AML-193 (cell line): Measurements from ENCODE around the gene MILR1.
A peak's percentile ranks its signal among the peaks of the same experiment; 100 is the strongest.
"Not testable (repeated sequence)": the region's sequence is repeated elsewhere in the genome, so short reads cannot be mapped to it uniquely, and the experiment has no call there.

ENCODE experiments used
- DNase-seq, 2 experiments: peaks; one replicate each; lab custom pipeline; 2025; lab: John Stamatoyannopoulos, UW

MILR1 gene

DNA sequence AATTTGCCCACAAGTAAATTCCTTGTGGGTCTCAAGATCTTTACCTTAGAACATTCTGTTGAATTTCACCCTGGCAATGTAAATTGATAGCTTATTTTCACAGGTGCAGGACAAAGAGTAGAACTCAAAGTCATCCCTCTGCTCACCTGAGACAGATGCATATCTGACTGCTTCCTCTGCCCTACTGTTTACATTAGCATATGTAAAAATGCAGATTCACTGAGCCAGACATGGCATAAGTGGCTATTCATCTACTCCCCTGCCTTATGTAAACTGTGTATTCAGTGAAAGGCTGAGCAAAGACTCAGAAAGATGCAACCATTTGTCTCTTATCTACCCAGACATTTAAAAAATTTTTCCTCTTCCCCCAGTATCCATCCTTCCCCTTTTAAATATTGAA lies 22.3 kb upstream of the MILR1 start:
- DNase-seq, result no peak

DNA sequence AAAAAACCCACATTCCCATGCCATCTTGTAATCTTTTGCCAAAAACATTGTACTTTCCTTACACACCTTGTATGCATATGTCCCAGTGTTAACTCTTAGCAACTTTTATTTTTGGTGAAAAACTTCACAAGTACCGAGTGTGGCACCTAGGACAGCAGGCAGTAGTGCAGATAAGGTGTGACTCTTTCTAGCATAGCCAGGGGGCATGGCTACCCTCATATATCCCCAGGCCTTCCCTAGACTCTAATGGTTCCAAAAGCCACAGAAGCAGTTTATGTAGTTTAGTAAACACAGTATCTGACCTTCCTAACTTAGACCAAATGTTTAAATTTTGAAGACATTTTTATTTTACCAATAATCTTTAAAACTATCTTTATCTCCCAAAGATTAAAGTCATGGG lies 20.5 kb upstream of the MILR1 start:
- no peak for DNase-seq

DNA sequence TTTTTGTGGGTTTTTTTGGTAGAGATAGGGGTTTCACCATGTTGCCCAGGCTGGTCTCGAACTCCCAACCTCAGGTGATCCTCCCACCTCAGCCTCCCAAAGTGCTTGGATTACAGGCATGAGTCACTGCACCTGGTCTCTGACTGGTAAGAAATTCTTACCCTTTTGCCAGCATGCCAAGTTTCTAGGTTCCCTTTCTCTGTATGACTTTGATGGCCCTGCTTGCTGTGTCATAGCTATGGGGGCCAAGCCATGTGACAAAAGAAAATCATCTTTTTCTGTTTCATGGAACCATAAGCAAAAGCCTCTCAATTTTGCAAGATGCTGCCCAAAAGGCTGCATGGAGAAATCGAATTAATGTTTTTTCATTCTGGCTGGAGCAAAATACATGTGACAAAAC lies 18.9 kb upstream of the MILR1 start:
- not testable (repeated sequence) for DNase-seq

DNA sequence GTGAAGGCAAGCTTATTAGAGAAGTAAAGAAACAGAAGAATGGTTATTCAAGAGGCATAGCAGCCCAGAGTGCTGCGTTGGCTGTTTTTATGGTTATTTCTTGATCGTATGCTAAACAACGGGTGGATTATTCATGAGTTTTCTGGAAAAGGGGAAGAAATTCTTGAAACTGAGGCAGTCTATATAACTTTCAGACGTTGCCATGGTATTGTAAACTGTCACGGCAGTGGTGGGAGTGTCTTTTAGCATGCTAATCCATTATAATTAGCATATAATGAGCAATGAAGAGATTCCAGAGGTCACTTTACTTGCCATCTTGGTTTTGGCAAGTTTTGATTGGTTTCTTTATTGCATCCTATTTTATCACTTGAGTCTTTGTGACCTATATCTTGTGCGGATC lies 17.4 kb upstream of the MILR1 start:
- no peak for DNase-seq

DNA sequence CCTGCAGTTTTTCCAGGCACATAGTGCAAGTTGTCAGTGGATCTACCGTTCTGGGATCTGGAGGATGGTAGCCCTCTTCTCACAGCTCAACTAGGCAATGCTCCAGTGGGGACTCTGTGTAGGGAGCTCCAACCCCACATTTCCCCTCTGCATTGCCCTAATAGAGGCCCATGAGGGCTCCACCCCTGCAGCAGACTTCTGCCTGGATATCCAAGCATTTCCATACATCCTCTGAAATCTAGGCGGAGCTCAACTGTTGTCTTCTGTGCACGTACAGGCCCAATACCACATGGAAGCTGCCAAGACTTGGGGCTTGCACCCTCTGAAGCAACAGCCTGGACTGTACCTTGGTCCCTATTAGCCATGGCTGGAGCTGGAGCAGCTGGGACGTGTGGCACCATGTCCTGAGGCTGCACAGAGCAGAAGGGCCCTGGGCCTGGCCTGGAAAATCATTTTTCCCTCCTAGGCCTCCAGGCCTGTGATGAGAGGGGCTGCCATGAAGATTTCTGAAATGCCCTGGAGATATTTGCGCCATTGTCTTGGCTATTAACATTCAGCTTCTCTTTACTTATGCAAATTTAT lies 10.9 kb upstream of the MILR1 start:
- DNase-seq, result no peak

DNA sequence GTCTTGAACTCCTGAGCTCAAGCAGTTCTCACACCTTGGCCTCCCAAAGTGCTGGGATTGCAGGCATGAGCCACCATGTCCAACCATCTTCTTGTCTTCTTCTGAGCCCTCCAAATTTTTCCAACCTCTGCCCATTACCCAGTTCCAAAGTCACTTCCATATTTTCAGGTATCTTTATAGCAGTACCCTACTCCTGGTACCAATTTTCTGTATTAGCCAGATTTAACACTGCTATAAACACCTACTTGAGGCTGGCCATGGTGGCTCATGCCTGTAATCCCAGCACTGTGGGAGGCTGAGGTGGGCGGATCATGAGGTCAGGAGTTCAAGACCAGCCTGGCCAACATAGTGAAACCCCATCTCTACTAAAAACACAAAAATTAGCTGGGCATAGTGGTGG lies 9.4 kb upstream of the MILR1 start:
- not testable (repeated sequence) for DNase-seq

DNA sequence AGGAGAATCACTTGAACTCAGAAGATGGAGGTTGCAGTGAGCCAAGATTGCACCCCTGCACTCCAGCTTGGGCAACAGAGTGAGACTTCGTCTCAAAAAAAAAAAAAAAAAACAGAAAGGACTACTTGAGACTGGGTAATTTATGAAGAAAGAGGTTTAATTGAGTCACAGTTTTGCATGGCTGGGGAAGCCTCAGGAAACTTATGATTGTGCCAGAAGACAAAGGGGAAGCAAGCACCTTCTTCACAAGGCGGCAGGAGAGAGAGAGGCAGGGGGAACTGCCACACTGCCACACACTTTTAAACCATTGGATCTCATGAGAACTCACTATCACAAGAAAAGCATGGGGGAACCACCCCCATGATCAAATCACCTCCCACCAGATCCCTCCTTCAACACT lies 9.0 kb upstream of the MILR1 start:
- no peak for DNase-seq

DNA sequence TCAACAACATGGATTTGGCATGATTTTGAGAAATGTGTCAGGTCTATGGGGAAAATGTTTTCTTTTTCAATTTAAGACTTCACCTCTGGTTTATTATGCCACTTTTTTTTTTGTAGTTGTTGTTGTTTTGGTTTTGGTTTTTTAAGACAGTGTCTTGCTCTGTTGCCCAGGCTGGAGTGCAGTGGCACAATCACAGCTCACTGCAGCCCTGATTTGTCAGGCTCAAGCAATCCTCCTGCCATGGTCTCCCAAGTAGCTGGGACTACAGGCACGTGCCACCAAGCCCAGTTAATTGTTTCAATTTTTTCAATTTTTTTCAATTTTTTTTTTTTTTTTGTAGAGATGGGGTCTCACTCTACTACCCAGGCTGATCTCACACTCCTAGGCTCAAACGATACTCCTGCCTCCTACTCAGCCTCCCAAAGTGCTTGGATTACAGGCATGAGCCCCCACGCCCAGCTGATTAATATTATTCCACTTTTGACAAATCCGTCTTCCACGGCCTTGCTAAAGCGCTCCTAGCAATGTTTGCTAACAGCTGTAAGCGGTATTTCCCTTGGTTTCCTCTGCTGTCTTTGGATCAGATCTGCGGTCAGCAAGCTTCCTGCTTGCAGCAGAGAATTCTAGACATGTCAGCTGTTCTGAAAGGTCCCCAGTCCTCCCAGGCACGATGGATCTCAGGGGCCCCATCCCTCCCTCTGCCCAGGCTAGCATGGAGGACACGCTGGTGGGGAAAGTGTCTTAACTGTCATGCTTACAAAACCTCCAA lies 7.0 kb upstream of the MILR1 start:
- DNase-seq, result peak; percentile 89 to 91

DNA sequence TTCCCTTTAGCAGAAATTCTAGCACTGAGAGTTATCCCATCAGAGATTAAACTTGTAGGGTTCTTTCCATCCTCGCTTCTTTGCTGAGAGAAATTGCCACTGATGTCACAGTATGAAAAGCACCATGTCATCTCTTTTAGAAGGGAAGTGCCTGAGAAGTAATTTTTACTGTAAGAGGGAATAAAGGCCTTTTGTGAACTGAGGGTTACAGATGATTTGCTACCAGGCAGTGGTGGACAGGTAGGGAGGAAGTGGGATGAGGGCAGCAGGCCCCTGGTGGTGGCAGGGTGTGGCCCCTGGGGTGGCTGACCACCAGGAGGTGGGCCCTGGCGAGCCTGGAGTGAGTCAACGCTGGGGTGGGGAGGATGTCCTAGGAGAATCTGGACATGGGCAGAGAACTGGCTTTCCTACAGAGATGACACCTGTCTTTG lies 6.4 kb upstream of the MILR1 start:
- DNase-seq, result no peak

DNA sequence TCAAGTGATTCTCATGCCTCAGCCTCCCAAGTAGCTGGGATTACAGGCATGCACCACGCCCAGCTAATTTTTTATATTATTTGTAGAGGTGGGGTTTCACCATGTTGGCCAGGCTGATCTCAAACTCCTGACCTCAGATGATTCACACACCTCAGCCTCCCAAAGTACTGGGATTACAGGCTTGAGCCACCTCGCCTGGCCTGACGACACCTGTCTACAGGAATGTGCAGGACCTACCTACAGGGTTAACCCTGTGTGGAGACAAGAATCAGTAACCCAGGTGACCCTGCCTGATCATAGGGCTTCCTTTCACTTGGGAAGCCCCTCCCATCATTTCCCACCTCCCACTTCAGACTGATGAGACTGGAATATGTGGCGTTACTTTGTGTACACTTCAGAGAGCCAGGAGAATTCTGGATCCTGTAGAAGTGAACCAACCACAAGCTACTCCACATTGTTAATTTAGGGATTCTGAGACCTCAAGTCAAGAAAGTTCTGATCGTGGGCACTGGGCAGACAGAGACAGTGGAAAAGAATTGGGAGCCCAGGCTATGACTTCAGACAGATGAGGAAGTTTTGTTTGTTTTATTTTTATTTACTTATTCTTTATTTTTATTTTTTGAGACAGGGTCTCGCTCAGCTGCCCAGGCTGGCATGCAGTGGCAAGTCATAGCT lies 5.7 kb upstream of the MILR1 start:
- DNase-seq, result no peak

DNA sequence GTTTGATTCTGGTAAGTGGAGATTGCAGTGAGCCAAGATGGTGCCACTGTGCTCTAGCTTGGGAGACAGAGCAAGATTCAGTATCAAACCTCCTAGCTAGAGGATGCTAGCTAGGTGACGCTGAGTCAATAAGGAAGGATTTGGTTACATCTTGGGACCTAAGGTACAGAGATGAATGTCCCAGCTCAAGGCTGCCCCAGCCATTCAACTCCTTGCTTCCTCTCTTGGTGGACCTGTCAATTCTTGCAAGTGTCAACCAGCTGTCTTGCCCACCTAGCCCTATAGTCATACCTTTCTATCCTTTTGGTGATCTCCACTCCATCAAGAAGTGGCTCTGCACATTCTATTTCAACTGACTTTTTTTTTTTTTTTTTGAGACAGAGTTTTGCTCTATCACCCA lies 1.4 kb upstream of the MILR1 start:
- DNase-seq, result no peak

DNA sequence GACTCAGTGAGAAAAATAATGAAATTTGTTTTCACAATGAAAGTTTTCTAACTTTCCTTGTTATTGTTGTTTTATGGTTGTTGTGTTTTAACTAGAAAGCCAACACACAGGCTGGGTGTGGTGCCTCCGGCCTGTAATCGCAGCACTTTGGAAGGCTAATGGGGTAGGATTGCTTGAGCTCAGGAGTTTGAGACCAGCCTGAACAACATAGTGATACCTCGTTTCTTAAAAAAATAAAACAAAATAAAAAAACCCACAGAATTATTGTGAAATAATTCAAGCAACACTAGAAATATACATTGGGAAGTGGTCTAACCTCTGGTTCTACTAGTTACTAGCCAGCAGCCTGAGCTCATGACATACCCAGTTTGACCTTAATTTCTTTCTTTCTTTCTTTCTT lies 630 bp downstream of the MILR1 start:
- DNase-seq, result peak; percentile 51 to 70

DNA sequence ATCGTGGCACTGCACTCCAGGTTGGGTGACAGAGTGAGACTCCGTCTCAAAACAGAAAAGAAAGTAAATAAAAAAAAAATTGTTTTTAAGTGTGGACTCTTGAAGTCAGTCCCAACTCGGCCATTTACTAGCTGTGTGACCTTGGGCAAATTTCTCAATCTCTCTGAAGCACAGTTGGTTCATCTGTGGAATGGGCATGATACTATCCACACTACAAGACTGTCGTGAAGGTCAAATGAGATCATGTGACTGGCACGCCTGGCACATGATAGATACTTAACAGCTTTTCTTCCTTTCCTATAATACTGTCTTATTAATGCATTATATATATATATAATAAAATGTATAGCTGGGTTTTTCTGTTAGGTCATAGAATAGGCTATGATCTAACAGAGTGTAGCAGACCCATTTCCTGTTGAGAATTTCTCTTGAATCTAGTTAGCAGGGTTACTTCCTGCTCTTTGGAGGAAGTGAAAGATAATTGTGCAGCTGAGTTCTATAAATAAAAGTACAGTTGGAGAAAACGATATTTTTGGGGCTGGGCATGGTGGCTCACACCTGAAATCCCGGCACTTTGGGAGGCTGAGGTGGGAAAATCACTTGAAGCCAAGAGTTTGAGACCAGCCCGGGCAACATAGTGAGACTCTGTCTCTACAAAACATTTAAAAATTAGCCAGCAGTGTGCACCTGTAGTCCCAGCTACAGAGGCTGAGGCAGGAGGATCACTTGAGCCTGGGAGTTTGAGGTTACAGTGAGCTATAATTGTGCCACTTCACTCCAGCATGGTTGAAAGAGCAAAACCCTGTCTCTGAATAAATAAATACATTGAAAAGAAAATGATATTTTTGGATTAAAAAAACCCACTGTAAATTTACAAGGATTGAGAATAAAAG lies 7.3 kb downstream of the MILR1 start:
- DNase-seq, result peak; percentile 75 to 81

DNA sequence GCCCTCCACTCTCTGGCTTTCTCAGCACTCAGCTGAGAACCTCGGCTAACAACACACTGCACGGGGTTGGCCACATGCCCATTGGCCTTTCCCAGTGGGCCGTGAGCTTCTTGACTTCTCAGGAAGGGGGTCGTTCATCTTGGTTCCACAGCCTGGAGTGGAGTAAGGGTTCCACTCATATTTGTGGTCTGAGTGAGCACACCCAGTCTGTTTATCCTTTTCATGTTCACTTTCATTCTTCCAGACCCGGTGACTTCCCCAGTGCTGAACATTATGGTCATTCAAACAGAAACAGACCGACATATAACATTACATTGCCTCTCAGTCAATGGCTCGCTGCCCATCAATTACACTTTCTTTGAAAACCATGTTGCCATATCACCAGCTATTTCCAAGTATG lies 8.2 kb downstream of the MILR1 start:
- DNase-seq, result no peak

DNA sequence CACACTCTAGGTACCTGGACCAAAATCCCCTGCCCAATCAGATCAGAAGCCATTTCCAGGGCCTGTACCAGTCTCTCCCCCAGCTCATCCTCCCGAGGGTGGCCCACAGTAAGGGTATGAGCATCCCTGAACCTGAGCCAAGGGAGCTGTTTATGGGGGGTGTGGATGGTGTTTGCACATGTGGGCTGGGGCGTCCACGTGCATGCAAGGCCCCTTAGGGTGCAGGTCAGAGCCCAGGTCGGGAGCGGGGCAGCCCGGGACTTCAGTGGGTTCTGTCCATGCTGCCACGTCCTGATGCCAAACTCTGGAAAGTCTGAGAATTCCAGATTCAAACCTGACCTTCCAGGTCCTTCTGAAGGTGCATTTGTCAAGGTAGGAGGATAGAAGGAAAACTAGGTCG lies 9.8 kb downstream of the MILR1 start:
- no peak for DNase-seq

DNA sequence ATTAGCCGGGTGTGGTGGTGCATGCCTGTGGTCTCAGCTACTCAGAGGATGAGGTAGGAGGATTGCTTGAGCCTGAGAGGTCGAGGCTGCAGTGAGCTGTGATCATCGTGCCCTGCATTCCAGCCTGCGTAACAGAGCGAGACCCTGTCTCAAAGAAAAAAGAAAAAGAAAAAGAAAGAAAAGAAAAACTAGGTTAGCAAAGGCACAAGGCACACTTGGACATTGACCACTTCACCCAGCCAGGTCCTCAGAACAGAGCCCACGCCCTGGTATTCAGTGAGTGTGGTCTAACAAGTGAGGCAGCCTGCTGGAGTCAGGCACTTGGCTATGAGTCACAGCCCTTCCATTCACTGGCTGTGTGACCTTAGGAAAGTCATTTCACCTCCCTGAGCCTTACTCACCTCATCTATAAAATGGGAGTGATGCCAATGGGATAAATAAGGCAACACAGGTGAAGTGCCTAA lies 10.4 kb downstream of the MILR1 start:
- no peak for DNase-seq

DNA sequence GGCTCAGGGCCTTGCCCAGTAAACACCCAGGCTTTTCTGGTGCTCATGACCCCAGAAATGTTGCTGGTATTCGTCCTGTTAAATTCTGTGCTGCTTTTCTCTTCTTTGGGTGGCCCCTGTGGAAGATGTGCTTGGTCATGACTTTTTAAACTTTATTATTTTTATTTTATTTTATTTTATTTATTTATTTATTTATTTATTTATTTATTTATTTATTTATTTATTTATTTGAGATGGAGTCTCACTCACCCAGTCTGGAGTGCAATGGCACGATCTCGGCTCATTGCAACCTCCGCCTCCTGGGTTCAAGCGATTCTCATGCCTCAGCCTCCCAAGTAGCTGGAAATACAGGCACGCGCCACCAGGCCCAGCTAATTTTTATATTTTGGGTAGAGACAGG lies 10.9 kb downstream of the MILR1 start:
- not testable (repeated sequence) for DNase-seq

DNA sequence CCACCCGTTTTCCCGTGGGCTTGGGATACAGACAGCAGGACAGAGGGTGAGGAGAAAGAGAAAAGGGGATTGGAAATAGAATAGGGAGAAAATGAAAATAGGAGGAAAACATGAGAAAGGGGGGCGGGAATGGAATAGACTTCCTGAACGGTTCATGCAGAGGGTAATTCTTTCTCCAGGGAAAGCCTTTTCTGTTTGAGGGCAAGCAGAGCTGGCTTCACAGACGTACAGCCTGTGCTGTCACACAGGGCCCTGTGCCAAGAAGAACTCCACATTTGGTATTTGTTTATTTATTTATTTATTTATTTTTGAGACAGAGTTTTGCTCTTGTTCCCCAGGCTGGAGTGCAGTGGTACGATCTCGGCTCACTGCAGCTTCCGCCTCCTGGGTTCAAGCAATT lies 12.0 kb downstream of the MILR1 start:
- DNase-seq, result no peak

DNA sequence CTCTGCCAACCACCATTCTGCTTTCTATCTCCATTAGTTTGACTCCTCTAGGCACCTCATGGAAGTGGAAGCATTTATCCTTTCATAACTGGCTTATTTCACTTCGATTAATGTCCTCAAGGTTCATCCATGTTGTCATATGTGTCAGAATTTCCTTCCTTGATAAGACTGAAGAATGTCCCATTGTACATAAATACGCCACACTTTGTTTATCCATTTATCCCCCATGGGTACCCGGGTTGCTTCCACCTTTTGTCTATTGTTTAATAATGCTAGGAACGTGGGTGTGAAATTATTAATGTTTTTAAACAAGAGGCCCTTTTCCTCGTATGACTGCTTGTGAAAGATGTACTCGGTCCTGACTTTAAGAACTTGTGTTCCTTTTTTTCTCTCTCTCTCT lies 12.9 kb downstream of the MILR1 start:
- DNase-seq, result no peak

DNA sequence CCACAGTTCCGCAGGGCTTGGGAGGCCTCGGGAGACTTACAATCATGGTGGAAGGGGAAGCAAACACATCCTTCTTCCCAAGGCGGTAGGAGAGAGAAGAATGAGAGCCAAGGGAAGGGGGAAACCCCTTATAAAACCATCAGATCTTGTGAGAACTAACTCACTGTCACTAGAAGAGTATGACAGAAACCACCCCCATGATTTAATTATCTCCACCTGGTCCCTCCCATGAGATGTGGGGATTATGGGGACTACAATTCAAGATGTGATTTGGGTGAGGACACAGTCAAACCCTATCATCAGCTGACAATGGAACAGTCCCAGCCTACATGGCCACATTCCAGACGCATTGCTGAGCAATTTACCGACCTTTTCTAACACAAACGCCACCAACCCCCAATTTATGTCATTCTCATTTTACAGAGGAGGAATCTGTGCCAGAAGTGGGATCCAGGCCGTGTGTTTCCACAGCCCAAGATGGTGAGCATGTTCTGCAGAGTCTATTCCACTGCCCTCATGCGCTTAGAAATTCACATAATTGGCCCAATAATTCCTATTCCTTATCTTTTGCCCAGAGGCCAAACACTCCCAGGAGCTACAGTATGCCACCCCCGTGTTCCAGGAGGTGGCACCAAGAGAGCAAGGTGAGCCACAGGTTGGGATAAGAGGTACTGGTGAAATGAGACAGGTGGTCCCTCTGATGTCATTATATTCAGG lies 17.3 kb downstream of the MILR1 start:
- no peak for DNase-seq

DNA sequence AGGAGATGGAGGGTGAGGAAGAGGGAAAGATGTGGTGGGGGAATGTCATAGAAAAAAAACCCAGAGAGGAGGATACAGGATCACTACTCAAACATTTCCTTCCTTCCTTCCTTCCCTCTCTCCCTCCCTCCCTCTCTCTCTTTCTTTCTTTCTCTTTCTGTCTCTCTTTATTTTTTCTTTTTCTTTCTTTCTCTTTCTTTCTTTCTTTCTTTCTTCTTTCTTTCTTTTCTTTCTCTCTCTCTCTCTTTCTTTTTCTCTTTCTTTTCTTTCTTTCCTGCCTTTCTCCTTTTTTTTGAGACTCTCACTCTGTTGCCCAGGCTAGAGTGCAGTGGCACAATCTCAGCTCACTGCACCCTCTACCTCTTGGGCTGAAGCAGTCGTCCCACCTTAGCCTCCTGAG lies 17.9 kb downstream of the MILR1 start:
- DNase-seq, result not testable (repeated sequence)

DNA sequence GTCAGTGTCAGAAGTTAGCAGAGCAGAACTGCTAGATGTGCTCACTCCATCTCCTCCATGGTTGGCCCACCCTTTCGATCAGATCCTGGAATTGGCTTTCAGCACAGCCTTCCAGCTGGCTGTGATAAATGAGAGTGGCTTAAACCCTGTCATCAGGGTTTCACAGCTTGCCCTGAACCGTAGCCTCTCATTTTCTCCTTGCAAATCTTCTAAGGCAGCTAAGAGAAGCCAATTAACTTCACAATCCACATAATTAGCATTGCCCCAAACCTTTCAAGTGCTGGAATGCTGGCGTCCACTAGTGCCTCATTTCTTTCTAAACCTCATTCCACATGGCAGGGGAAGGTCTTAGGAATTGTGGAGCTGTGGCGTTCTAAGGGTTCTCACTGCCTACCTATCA lies 21.7 kb downstream of the MILR1 start:
- no peak for DNase-seq
